AG04449 (cell line): ENCODE results near the gene TMIGD2.

Source experiments
- CTCF ChIA-PET: fragments of 350-600 bp; formaldehyde crosslinking; extraction: SDS; loops from one replicate; lab custom pipeline; 2021; ENCODE audit warnings: antibody characterized with exemption; lab: Yijun Ruan, JAX
- POLR2A ChIA-PET: fragments of 400-600, 350-600 bp; formaldehyde crosslinking; extraction: SDS; loops from one replicate; lab custom pipeline; 2020; ENCODE audit warnings: antibody characterized with exemption, inconsistent platforms; lab: Yijun Ruan, JAX
- DNase-seq: peaks from one replicate; pipeline ENCODE4 v3.0.0-alpha.2; 2010; ENCODE audit warnings: low read depth, low spot score
- H3K4me3 ChIP-seq: 2 replicates; pipeline ENCODE4 v1.5.1; 2011; ENCODE audit warnings: low read depth, mild to moderate bottlenecking, control low read depth, low read length
- CTCF ChIP-seq: IDR thresholded peaks from one replicate; pipeline ENCODE4 v1.5.1; 2011; ENCODE audit warnings: mild to moderate bottlenecking, moderate library complexity, low read length, control low read depth, inconsistent platforms; ENCODE audit not compliant: insufficient read depth; ENCODE audit errors: missing control alignments

Gene TMIGD2

GRCh38 chr19:4301590-4302242 is 473 bp downstream of the TMIGD2 start:
- CTCF ChIA-PET, result interaction anchor here (1.2 kb wide), 1 partner anchor 35 kb away, joined by 4 read pairs; no protein-coding TSS in a partner anchor
- H3K4me3 ChIP-seq, result no peak overlapping the region
- no peak for DNase-seq
- TF ChIP-seq CTCF, result no peak
- POLR2A ChIA-PET, result no interaction called here

- CTCF ChIA-PET, result no interaction called here
- H3K4me3 ChIP-seq, result no peak overlapping the region
- TF ChIP-seq CTCF, result no peak
- no peak for DNase-seq
- POLR2A ChIA-PET, result no interaction called here
Measured at GRCh38 chr19:4300589-4300988, 1.6 kb downstream of the TMIGD2 start.

GRCh38 chr19:4298810-4299550 is 3.2 kb downstream of the TMIGD2 start:
- ChIA-PET CTCF (interaction anchor here (0.9 to 1.1 kb wide), 2 partner anchors 14 to 54 kb away, joined by 3 to 4 read pairs; no protein-coding TSS in a partner anchor), POLR2A (no interaction called here)
- TF ChIP-seq CTCF, result no peak
- H3K4me3 ChIP-seq, result no peak overlapping the region
- DNase-seq, result no peak

- no peak for TF ChIP-seq CTCF
- CTCF ChIA-PET, result interaction anchor here (0.9 to 1.1 kb wide), 2 partner anchors 13 to 55 kb away, joined by 3 to 4 read pairs; no protein-coding TSS in a partner anchor
- no peak overlapping the region for H3K4me3 ChIP-seq
- no peak for DNase-seq
- POLR2A ChIA-PET, result no interaction called here
Measured at GRCh38 chr19:4297901-4298809, 4.0 kb downstream of the TMIGD2 start.

- no peak for TF ChIP-seq CTCF
- CTCF ChIA-PET, result interaction anchor here (1.1 to 1.6 kb wide), 2 partner anchors 28 to 56 kb away, joined by 3 to 4 read pairs; no protein-coding TSS in a partner anchor
- POLR2A ChIA-PET, result no interaction called here
- H3K4me3 ChIP-seq, result no peak overlapping the region
- DNase-seq, result no peak
Measured at GRCh38 chr19:4295972-4296771, 6.0 kb downstream of the TMIGD2 start.
